ENCODE results near the gene AP5Z1.

The AP5Z1 gene

GRCh38 chr7:4745971-4746919 is 29.2 kb upstream of the AP5Z1 start:
- no peak for DNase-seq

- DNase-seq: no peak
Measured at GRCh38 chr7:4747013-4747412, 28.4 kb upstream of the AP5Z1 start.

GRCh38 chr7:4747746-4748145 is 27.7 kb upstream of the AP5Z1 start:
- DNase-seq: no peak

- DNase-seq: no peak
Measured at GRCh38 chr7:4748231-4748681, 27.2 kb upstream of the AP5Z1 start.

- no peak for DNase-seq
Measured at GRCh38 chr7:4749363-4749762, 26.1 kb upstream of the AP5Z1 start.

GRCh38 chr7:4749798-4750197 is 25.6 kb upstream of the AP5Z1 start:
- DNase-seq: no peak

- DNase-seq: no peak
Measured at GRCh38 chr7:4751398-4751947, 23.9 kb upstream of the AP5Z1 start.

GRCh38 chr7:4753598-4754432 is 21.6 kb upstream of the AP5Z1 start:
- DNase-seq: peak; percentile 76

GRCh38 chr7:4754433-4755010 is 20.9 kb upstream of the AP5Z1 start:
- no peak for DNase-seq

GRCh38 chr7:4755045-4755444 is 20.4 kb upstream of the AP5Z1 start:
- DNase-seq: no peak

- DNase-seq: no peak
Measured at GRCh38 chr7:4758111-4758510, 17.3 kb upstream of the AP5Z1 start.

- no peak for DNase-seq
Measured at GRCh38 chr7:4758791-4759190, 16.6 kb upstream of the AP5Z1 start.

- DNase-seq: no peak
Measured at GRCh38 chr7:4759211-4759610, 16.2 kb upstream of the AP5Z1 start.

- DNase-seq: no peak
Measured at GRCh38 chr7:4760952-4761351, 14.5 kb upstream of the AP5Z1 start.

GRCh38 chr7:4762121-4763055 is 13.0 kb upstream of the AP5Z1 start:
- no peak for DNase-seq

- no peak for DNase-seq
Measured at GRCh38 chr7:4763091-4763793, 12.2 kb upstream of the AP5Z1 start.

GRCh38 chr7:4763794-4764185 is 11.6 kb upstream of the AP5Z1 start:
- no peak for DNase-seq

- DNase-seq: no peak
Measured at GRCh38 chr7:4764402-4765007, 10.9 kb upstream of the AP5Z1 start.

- DNase-seq: no peak
Measured at GRCh38 chr7:4765776-4766490, 9.5 kb upstream of the AP5Z1 start.

Data from activated CD4-positive, alpha-beta T cell treated with anti-CD3 and anti-CD28 coated beads for 1 hour (primary cell).